OCI-LY1 (cell line): Measurements from ENCODE around the gene ACTL10.
"Not testable (repeated sequence)": the region's sequence is repeated elsewhere in the genome, so short reads cannot be mapped to it uniquely, and the experiment has no call there.

ENCODE experiments used
- H2AFZ ChIP-seq: fragments of 200-600 bp; sonication (generic), shearing (Covaris generic); 2 replicates; pipeline ENCODE4 v1.6.0; 2014; ENCODE audit warnings: antibody characterized with exemption, mild to moderate bottlenecking, low read length
- H3F3A ChIP-seq: fragments of 200-600 bp; sonication (generic), shearing (Covaris generic); 2 replicates; pipeline ENCODE4 v1.6.0; 2014; ENCODE audit warnings: mild to moderate bottlenecking, antibody characterized with exemption, low read length, moderate library complexity; ENCODE audit not compliant: insufficient read depth
- H3K27ac ChIP-seq: fragments of 200-600 bp; sonication (generic); 2 replicates; pipeline ENCODE4 v1.5.1; 2014; ENCODE audit warnings: low read length, mixed run types, mild to moderate bottlenecking, low read depth; ENCODE audit not compliant: poor library complexity, severe bottlenecking
- H3K27me3 ChIP-seq: fragments of 200-600 bp; sonication (generic); 2 replicates; pipeline ENCODE4 v1.6.0; 2014; ENCODE audit warnings: antibody characterized with exemption, mild to moderate bottlenecking, low read length, moderate library complexity; ENCODE audit not compliant: insufficient read depth
- H3K36me3 ChIP-seq: fragments of 200-600 bp; sonication (generic); 2 replicates; pipeline ENCODE4 v1.6.1; 2014; ENCODE audit warnings: mild to moderate bottlenecking, antibody characterized with exemption, low read length, moderate library complexity, mixed read lengths; ENCODE audit not compliant: insufficient read depth
- H3K4me1 ChIP-seq: fragments of 200-600 bp; sonication (generic); 2 replicates; pipeline ENCODE4 v1.5.1; 2014; ENCODE audit warnings: mild to moderate bottlenecking, low read length, moderate library complexity; ENCODE audit not compliant: insufficient read depth, severe bottlenecking
- H3K4me2 ChIP-seq: fragments of 200-600 bp; sonication (generic), shearing (Covaris generic); 2 replicates; pipeline ENCODE4 v1.6.1; 2014; ENCODE audit warnings: low read length
- H3K4me3 ChIP-seq: fragments of 200-600 bp; sonication (generic); 2 replicates; pipeline ENCODE4 v1.5.1; 2014; ENCODE audit warnings: low read length, low read depth, mild to moderate bottlenecking, mixed read lengths; ENCODE audit not compliant: poor library complexity, severe bottlenecking
- H3K79me2 ChIP-seq: fragments of 200-600 bp; shearing (Covaris generic); 2 replicates; pipeline ENCODE4 v1.6.1; 2016; ENCODE audit warnings: mixed run types, low read length, mixed read lengths; ENCODE audit not compliant: insufficient read depth
- H3K9ac ChIP-seq: fragments of 200-600 bp; sonication (generic), shearing (Covaris generic); 2 replicates; pipeline ENCODE4 v1.6.1; 2014; ENCODE audit warnings: mild to moderate bottlenecking, low read length, mixed read lengths
- H3K9me2 ChIP-seq: fragments of 200-600 bp; sonication (generic), shearing (Covaris generic); 2 replicates; pipeline ENCODE4 v1.6.1; 2014; ENCODE audit warnings: low read depth, mild to moderate bottlenecking, low read length, mixed read lengths
- H3K9me3 ChIP-seq: fragments of 200-600 bp; shearing (Covaris generic); 2 replicates; pipeline ENCODE4 v1.6.1; 2014; ENCODE audit warnings: low read length, mixed read lengths
- H4K20me1 ChIP-seq: fragments of 200-600 bp; sonication (generic), shearing (Covaris generic); 2 replicates; pipeline ENCODE4 v1.6.0; 2016; ENCODE audit warnings: mild to moderate bottlenecking, low read length; ENCODE audit not compliant: insufficient read depth
- CTCF ChIP-seq: fragments of 200-600 bp; sonication (generic), shearing (Covaris generic); IDR thresholded peaks from 2 replicates; pipeline ENCODE4 v1.5.1; 2017; ENCODE audit warnings: mild to moderate bottlenecking, antibody characterized with exemption, low read length, moderate library complexity, mixed read lengths
- EZH2 ChIP-seq: fragments of 200-600 bp; sonication (generic), shearing (Covaris generic); IDR thresholded peaks from 2 replicates; pipeline ENCODE4 v1.8.0; 2017; ENCODE audit warnings: borderline replicate concordance, mixed run types, mild to moderate bottlenecking, antibody characterized with exemption, low read length, moderate library complexity, mixed read lengths

ACTL10 gene

GRCh38 chr20:33694639-33695012 is 27.9 kb downstream of the ACTL10 start:
- Histone ChIP-seq H3K4me2 (no peak overlapping the region), H3K9ac (no peak overlapping the region), H3F3A (no peaks in the 10 kb centered on the region), H3K36me3 (no peaks in the 10 kb centered on the region), H3K27ac (peak overlapping the region; percentile 76), H3K4me3 (no peak overlapping the region), H2AFZ (no peak overlapping the region), H3K9me3 (no peaks in the 10 kb centered on the region), H3K9me2 (no peaks in the 10 kb centered on the region), H3K4me1 (peaks cover 37% of the 10 kb centered on the region), H3K79me2 (no peaks in the 10 kb centered on the region), H4K20me1 (no peaks in the 10 kb centered on the region), H3K27me3 (no peaks in the 10 kb centered on the region)
- TF ChIP-seq CTCF, result no peak
- TF ChIP-seq EZH2, result no peak

GRCh38 chr20:33696448-33696847 is 29.7 kb downstream of the ACTL10 start:
- Histone ChIP-seq H3K9ac (no peak overlapping the region), H4K20me1 (no peaks in the 10 kb centered on the region), H3F3A (no peaks in the 10 kb centered on the region), H3K4me2 (no peak overlapping the region), H3K79me2 (no peaks in the 10 kb centered on the region), H2AFZ (no peak overlapping the region), H3K4me1 (peaks cover 29% of the 10 kb centered on the region), H3K4me3 (no peak overlapping the region), H3K9me3 (no peaks in the 10 kb centered on the region), H3K9me2 (no peaks in the 10 kb centered on the region), H3K36me3 (no peaks in the 10 kb centered on the region), H3K27me3 (no peaks in the 10 kb centered on the region), H3K27ac (peak overlapping the region; percentile 20)
- TF ChIP-seq CTCF, result no peak
- no peak for TF ChIP-seq EZH2

GRCh38 chr20:33697129-33697528 is 30.4 kb downstream of the ACTL10 start:
- Histone ChIP-seq H3K9me3 (no peaks in the 10 kb centered on the region), H3K4me2 (no peak overlapping the region), H4K20me1 (no peaks in the 10 kb centered on the region), H3K4me3 (no peak overlapping the region), H3K9me2 (no peaks in the 10 kb centered on the region), H3F3A (no peaks in the 10 kb centered on the region), H3K4me1 (peaks cover 29% of the 10 kb centered on the region), H2AFZ (no peak overlapping the region), H3K27me3 (no peaks in the 10 kb centered on the region), H3K79me2 (no peaks in the 10 kb centered on the region), H3K9ac (no peak overlapping the region), H3K36me3 (no peaks in the 10 kb centered on the region), H3K27ac (peak overlapping the region; percentile 20)
- TF ChIP-seq CTCF (no peak), EZH2 (no peak)

GRCh38 chr20:33698966-33699365 is 32.2 kb downstream of the ACTL10 start:
- not testable (repeated sequence) for H3K27me3 ChIP-seq, H3K4me2 ChIP-seq, H2AFZ ChIP-seq, H3K4me3 ChIP-seq, H3F3A ChIP-seq, H4K20me1 ChIP-seq, H3K9me3 ChIP-seq, H3K9ac ChIP-seq, H3K9me2 ChIP-seq, H3K79me2 ChIP-seq, H3K36me3 ChIP-seq, H3K27ac ChIP-seq
- H3K4me1 ChIP-seq, result peaks cover 17% of the 10 kb centered on the region

- not testable (repeated sequence) for H3K4me3 ChIP-seq, H3F3A ChIP-seq, H3K4me2 ChIP-seq, H3K27ac ChIP-seq, H3K9ac ChIP-seq, H3K9me2 ChIP-seq, H3K9me3 ChIP-seq, H3K36me3 ChIP-seq, H4K20me1 ChIP-seq, H3K27me3 ChIP-seq, H3K4me1 ChIP-seq, H3K79me2 ChIP-seq, H2AFZ ChIP-seq
These were observed 34.1 kb downstream of the ACTL10 start for GRCh38 chr20:33700696-33701441.
